Adrenal gland (tissue), 12 donors: ENCODE measurements around the gene HLCS. TPM values are rescaled to one million over a fixed set of nuclear protein-coding genes. Genes with fewer than 3 reads are reported as not detected.

Experiments
- DNase-seq, 7 donors: peaks; one replicate each; pipeline ENCODE4 v3.0.0-alpha.2; 2019 to 2020
- H3K27ac ChIP-seq, 5 donors: fragments of 200-600 bp; sonication (generic) in 4 of 5; 1 replicate in 3 of 5; 2 replicates in 2 of 5; pipeline versions ENCODE4 v1.5.1 to v1.8.0; 2016 to 2020; ENCODE audit warnings: mild to moderate bottlenecking in 1 of 5
- H3K27me3 ChIP-seq: fragments of 200-600 bp; 2 replicates; pipeline ENCODE4 v1.8.0; 2021
- H3K36me3 ChIP-seq, 2 donors: fragments of 200-600 bp; replicated peaks in 1 of 2; 1 replicate in 1 of 2; 2 replicates in 1 of 2; pipeline versions ENCODE4 v1.5.1 to v1.8.0; 2018 to 2022
- H3K4me1 ChIP-seq, 2 donors: fragments of 200-600 bp; replicated peaks in 1 of 2; 1 replicate in 1 of 2; 2 replicates in 1 of 2; pipeline versions ENCODE4 v1.5.1 to v1.8.0; 2018 to 2021
- H3K4me3 ChIP-seq, 4 donors: fragments of 200-600 bp; sonication (generic) in 3 of 4; one replicate each; pipeline ENCODE4 v1.5.1; 2016 to 2018
- H3K9me3 ChIP-seq, 3 donors: fragments of 200-600 bp; sonication (generic) in 1 of 3; replicated peaks in 1 of 3; 1 replicate in 2 of 3; 2 replicates in 1 of 3; pipeline versions ENCODE4 v1.5.1 to v1.8.0; 2016 to 2021
- CTCF ChIP-seq, 6 experiments: fragments of 450-650 bp in 4 of 6; fragments of 200-600 bp in 2 of 6; sonication (generic) in 1 of 6; IDR thresholded peaks; 1 replicate in 5 of 6; 2 replicates in 1 of 6; pipeline versions ENCODE4 v1.5.1 to v1.8.0; 2016 to 2021; ENCODE audit warnings: antibody characterized with exemption in 6 of 6, mild to moderate bottlenecking in 2 of 6, moderate library complexity in 1 of 6
- POLR2A ChIP-seq, 2 donors: fragments of 450-650 bp; IDR thresholded peaks; one replicate each; pipeline ENCODE4 v1.6.1; 2017; ENCODE audit warnings: antibody characterized with exemption in 2 of 2, mild to moderate bottlenecking in 2 of 2, moderate library complexity in 1 of 2
- WGBS, 4 donors: extraction: QIAGEN DNeasy Blood & Tissue Kit in 2 of 4; methylation state at CpG; one replicate each; pipeline versions ENCODE4 v1.1.5 to v1.1.7; 2013 to 2017; 5-methylcytosine and 5-hydroxymethylcytosine counted together
- intact Hi-C, 2 donors: fragments of 100-400 bp; cut with DNase I; formaldehyde crosslinking; loops; one replicate each; pipeline versions ENCODE4 v1.14.1 to v1.15.0; 2022 to 2023
- polyA plus RNA-seq, 3 donors: library from polyadenylated mRNA; stranded (reverse); fragments of 200-250 nt in 2 of 3; fragments of 350-450 nt in 1 of 3; fragmentation: Illumina TruSeq in 1 of 3; extraction: RNeasy Lipid Tissue Mini Kit (QIAGEN cat#74804) in 1 of 3; gene quantifications; one replicate each; pipeline ENCODE4 v1.2.3, GENCODE V29; 2013 to 2014
- total RNA-seq, 9 donors: library from RNA; depleted of rRNA in 4 of 9; stranded (reverse); fragments of >200 nt in 4 of 9; fragments of 120-200 nt in 1 of 9; fragmentation: NEBNext Ultra II Directional in 1 of 9; extraction: Animal tissue kit (Norgen Biotek cat#: 25700) in 1 of 9; gene quantifications; one replicate each; pipeline versions ENCODE4 v1.1.0 to v1.2.4, GENCODE V29; 2013 to 2023
- donor health status: healthy with polysubstance abuse.
- donor health status: Bipolar disorder and iron deficiency.
- donor health status: DM: yes; HTN: yes; CAD: no.
- donor health status: DM: no; HTN: no; CAD: no.
- donor health status: DM: no; HTN: no; CAD: no.
- donor health status: DM: yes; HTN: yes; CAD: no.

The HLCS gene
- total and polyA plus RNA-seq, 12 donors, result 4.4 to 34.4 (median 19.8) TPM

- no peak for TF ChIP-seq CTCF (IDR thresholded peaks at IDR 0.05)
- no peak for TF ChIP-seq POLR2A (IDR thresholded peaks at IDR 0.05)
- H3K36me3 ChIP-seq, result no peaks in the 10 kb centered on the region
- H3K4me3 ChIP-seq, result no peak overlapping the region
- WGBS, 4 donors, result 86 to 89% (median 87%) methylated on average over 3 of the region's 3 CpGs
- no peak overlapping the region for H3K27ac ChIP-seq
- peaks cover 0 to 7% of the 10 kb centered on the region in 2 donors for H3K4me1 ChIP-seq
- no peak for DNase-seq
- no peaks in the 10 kb centered on the region for H3K27me3 ChIP-seq
- intact Hi-C loops, result no loop called here
- H3K9me3 ChIP-seq, result no peaks in the 10 kb centered on the region
Observed at GRCh38 chr21:36828208-36828607, 138.3 kb downstream of the HLCS start.

- 95 to 98% (median 96%) methylated on average over 5 of the region's 5 CpGs for WGBS, 4 donors
- no peaks in the 10 kb centered on the region for H3K4me1 ChIP-seq
Observed at GRCh38 chr21:36825658-36826057, 140.8 kb downstream of the HLCS start.

DNA sequence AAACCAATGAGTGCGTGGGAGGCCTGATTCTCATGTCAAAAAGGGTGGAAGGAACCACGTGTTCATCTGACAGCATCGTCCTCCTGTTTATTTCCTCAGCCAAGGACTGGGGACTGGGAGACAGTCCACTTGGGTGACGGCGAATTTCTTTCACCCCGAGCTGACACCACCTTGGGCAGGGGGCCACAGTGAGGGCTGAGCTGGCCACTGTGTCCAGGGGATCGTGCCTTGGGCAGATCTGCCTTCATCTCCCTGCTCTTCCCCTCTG lies 145.5 kb downstream of the HLCS start:
- H3K27me3 ChIP-seq, result no peaks in the 10 kb centered on the region
- no peak for DNase-seq
- no peak for TF ChIP-seq POLR2A (IDR thresholded peaks at IDR 0.05)
- no peak for TF ChIP-seq CTCF (IDR thresholded peaks at IDR 0.05)
- no peaks in the 10 kb centered on the region for H3K9me3 ChIP-seq
- H3K36me3 ChIP-seq, result no peaks in the 10 kb centered on the region
- intact Hi-C loops, result no loop called here
- H3K4me3 ChIP-seq, result no peak overlapping the region
- WGBS, 4 donors, result 88 to 91% (median 90%) methylated on average over 7 of the region's 7 CpGs
- H3K4me1 ChIP-seq, result no peaks in the 10 kb centered on the region
- H3K27ac ChIP-seq, result no peak overlapping the region

More at GRCh38 chr21:36825658-36826057, 140.8 kb downstream of the HLCS start:
- Histone ChIP-seq H3K36me3 (no peaks in the 10 kb centered on the region), H3K27ac (no peak overlapping the region), H3K27me3 (no peaks in the 10 kb centered on the region), H3K9me3 (no peaks in the 10 kb centered on the region), H3K4me3 (no peak overlapping the region)
- TF ChIP-seq CTCF (IDR thresholded peaks at IDR 0.05), result no peak
- TF ChIP-seq POLR2A (IDR thresholded peaks at IDR 0.05), result no peak
- intact Hi-C loops, result no loop called here
- DNase-seq, result no peak

DNA sequence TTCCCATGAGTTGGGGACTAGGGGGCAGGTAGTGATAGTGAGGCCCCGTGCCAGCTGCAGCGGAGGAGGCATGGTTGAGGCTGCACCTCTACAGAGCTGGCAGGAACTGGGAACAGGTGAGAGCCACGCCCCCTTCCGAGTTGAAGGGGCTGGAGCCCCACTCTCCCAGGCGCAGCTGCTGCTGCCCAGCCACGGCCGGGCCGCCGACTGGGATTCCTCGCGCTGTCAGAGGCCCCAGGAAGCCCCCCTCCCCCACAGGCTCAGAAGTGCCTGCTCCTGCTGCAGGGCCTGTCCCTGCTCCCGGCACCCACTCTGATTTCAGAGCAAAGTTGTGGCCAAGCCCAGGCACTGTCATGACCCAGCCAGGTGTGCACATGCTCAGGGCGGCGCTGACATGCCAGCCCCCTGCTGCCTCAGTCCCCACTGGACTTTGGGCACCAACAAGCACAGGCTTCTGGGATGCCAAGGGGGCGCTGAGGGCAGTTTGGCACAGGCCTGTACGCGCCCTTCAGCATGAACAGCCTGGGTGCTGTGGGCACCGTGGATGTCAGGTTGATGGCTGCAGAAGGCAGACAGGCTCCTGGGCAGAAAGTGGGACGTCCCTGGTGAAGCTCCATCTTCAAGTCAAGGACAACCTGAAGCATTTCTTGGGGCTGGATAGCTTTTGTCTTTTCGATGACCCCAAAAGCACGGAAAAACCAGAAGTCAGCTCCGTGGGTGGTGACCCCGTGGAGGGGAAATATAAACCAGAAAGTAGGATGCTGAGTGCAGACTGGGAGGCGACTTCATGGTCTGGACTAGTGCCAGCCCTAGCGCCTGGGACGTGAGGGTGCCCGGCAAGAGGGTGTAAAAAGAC lies 146.1 kb downstream of the HLCS start:
- Histone ChIP-seq H3K27ac (no peak overlapping the region), H3K27me3 (no peaks in the 10 kb centered on the region), H3K4me3 (no peak overlapping the region), H3K36me3 (no peaks in the 10 kb centered on the region), H3K9me3 (no peaks in the 10 kb centered on the region), H3K4me1 (no peaks in the 10 kb centered on the region)
- intact Hi-C loops, result no loop called here
- DNase-seq, result no peak
- no peak for TF ChIP-seq POLR2A (IDR thresholded peaks at IDR 0.05)
- TF ChIP-seq CTCF (IDR thresholded peaks at IDR 0.05), result no peak
- 82 to 87% (median 87%) methylated on average over 15 to 27 of the region's 27 CpGs for WGBS, 4 donors
